NOMO-1 treated with DMSO at 0.1 percent for 48 hours (cell line): Measurements from ENCODE around the gene SLC9C2.
A peak's percentile ranks its signal among the peaks of the same experiment; 100 is the strongest.
"Not testable (repeated sequence)": the region's sequence is repeated elsewhere in the genome, so short reads cannot be mapped to it uniquely, and the experiment has no call there.

ENCODE experiments used
- DNase-seq: peaks from one replicate; lab custom pipeline; 2025; ENCODE audit not compliant: unreplicated experiment; lab: John Stamatoyannopoulos, UW

SLC9C2 gene

GRCh38 chr1:173603056-173603591 lies at the start of gene SLC9C2:
TSS of gene SLC9C2 (minus strand) at chr1:173603072. CDS start at chr1:173601776, 1,296 bp downstream.
- DNase-seq = peak; percentile 64

GRCh38 chr1:173648880-173649605 lies 46.2 kb upstream of the SLC9C2 start:
- DNase-seq = no peak

- no peak for DNase-seq
Measured at GRCh38 chr1:173646656-173647055, 43.8 kb upstream of the SLC9C2 start.

GRCh38 chr1:173642450-173643139 lies 39.7 kb upstream of the SLC9C2 start:
- DNase-seq = not testable (repeated sequence)

- DNase-seq = no peak
Measured at GRCh38 chr1:173639102-173639501, 36.2 kb upstream of the SLC9C2 start.

- no peak for DNase-seq
Measured at GRCh38 chr1:173638043-173639021, 35.5 kb upstream of the SLC9C2 start.

GRCh38 chr1:173637236-173638042 lies 34.6 kb upstream of the SLC9C2 start:
- DNase-seq = not testable (repeated sequence)

- no peak for DNase-seq
Measured at GRCh38 chr1:173635116-173635515, 32.2 kb upstream of the SLC9C2 start, which contains the start of gene TEX50. TSS of gene TEX50 (plus strand) at chr1:173635338. CDS start at chr1:173635522, 184 bp downstream.

- DNase-seq = no peak
Measured at GRCh38 chr1:173628888-173629287, 26.0 kb upstream of the SLC9C2 start.

GRCh38 chr1:173627269-173627668 lies 24.4 kb upstream of the SLC9C2 start:
- DNase-seq = no peak

GRCh38 chr1:173616859-173617258 lies 14.0 kb upstream of the SLC9C2 start:
- DNase-seq = no peak

GRCh38 chr1:173613086-173613485 lies 10.2 kb upstream of the SLC9C2 start:
- DNase-seq = not testable (repeated sequence)

GRCh38 chr1:173608503-173609216 lies 5.8 kb upstream of the SLC9C2 start:
- no peak for DNase-seq

- peak; percentile 61 for DNase-seq
Measured at GRCh38 chr1:173601588-173601987, 1.3 kb downstream of the SLC9C2 start.

- DNase-seq = no peak
Measured at GRCh38 chr1:173596097-173596825, 6.6 kb downstream of the SLC9C2 start.

- DNase-seq = not testable (repeated sequence)
Measured at GRCh38 chr1:173591138-173591537, 11.7 kb downstream of the SLC9C2 start.

GRCh38 chr1:173590557-173590956 lies 12.3 kb downstream of the SLC9C2 start:
- no peak for DNase-seq

- no peak for DNase-seq
Measured at GRCh38 chr1:173581383-173582079, 21.3 kb downstream of the SLC9C2 start.
